ENCODE results near the gene SCN3B. TPM values are rescaled to one million over a fixed set of nuclear protein-coding genes. Genes with fewer than 3 reads are reported as not detected.

Gene SCN3B
- total RNA-seq, 1 experiment from 2014 or later: 0.77 TPM

- Histone ChIP-seq H2BK12ac (ENCODE audit: insufficient read length, low read depth, low read length) (no peak overlapping the region), H2AK5ac (ENCODE audit: insufficient read length, low read length) (no peak overlapping the region), H4K5ac (ENCODE audit: insufficient read length, low read depth, low read length) (no peak overlapping the region), H3K18ac (ENCODE audit: insufficient read length, low read depth, low read length) (no peak overlapping the region), H3K23me2 (ENCODE audit: insufficient read length, low read depth, low read length, poor library complexity, severe bottlenecking) (no peaks in the 10 kb centered on the region), H3K27ac (ENCODE audit: insufficient read length, low read depth, low read length) (no peak overlapping the region), H2BK20ac (ENCODE audit: low read depth, low read length, poor library complexity, severe bottlenecking) (no peak overlapping the region), H3T11ph (ENCODE audit: low read length) (no peak overlapping the region), H3K79me2 (ENCODE audit: insufficient read depth, low read length) (no peaks in the 10 kb centered on the region), H3K56ac (ENCODE audit: insufficient read length, low read depth, low read length) (no peak overlapping the region), H2BK120ac (ENCODE audit: low read depth, low read length, poor library complexity, severe bottlenecking) (no peak overlapping the region), H3K4me1 (ENCODE audit: insufficient read depth, low read length) (no peaks in the 10 kb centered on the region), H4K91ac (ENCODE audit: insufficient read length, low read depth, low read length) (no peak overlapping the region), H3K4me2 (ENCODE audit: insufficient read depth, insufficient read length, low read length) (no peak overlapping the region), H2BK15ac (ENCODE audit: low read depth, low read length) (no peak overlapping the region), H3K4ac (ENCODE audit: low read depth, low read length) (no peak overlapping the region), H4K20me1 (ENCODE audit: control insufficient read depth, insufficient read depth, insufficient read length) (no peaks in the 10 kb centered on the region), H3K9ac (ENCODE audit: extremely low read depth, insufficient read length, low read length) (no peak overlapping the region), H3K9me3 (ENCODE audit: control insufficient read depth, low read depth, low read length) (no peaks in the 10 kb centered on the region), H3K27me3 (ENCODE audit: insufficient read depth, low read length) (no peaks in the 10 kb centered on the region), H3K23ac (ENCODE audit: insufficient read length, low read depth, low read length) (no peak overlapping the region), H3K14ac (ENCODE audit: insufficient read depth, low read length) (no peak overlapping the region), H2AFZ (ENCODE audit: low read length) (no peak overlapping the region), H4K8ac (replicated peaks; ENCODE audit: insufficient read length, low read depth, low read length) (no peak overlapping the region), H3K79me1 (ENCODE audit: insufficient read depth, low read depth, low read length, poor library complexity, severe bottlenecking) (no peaks in the 10 kb centered on the region), H2BK5ac (ENCODE audit: insufficient read length, low read length) (no peak overlapping the region)
- H3K4me1 Mint-ChIP-seq: peaks cover 0 to 10% of the 10 kb centered on the region in 2 experiments; a peak in 2 of 4 replicates
- no peak overlapping the region for H3K4me3 Mint-ChIP-seq
- no peaks in the 10 kb centered on the region; the same call in 1 of the 2 replicates for H3K27me3 Mint-ChIP-seq (ENCODE audit: low read depth)
- no peak for DNase-seq
- TF ChIP-seq, protein P1, sequence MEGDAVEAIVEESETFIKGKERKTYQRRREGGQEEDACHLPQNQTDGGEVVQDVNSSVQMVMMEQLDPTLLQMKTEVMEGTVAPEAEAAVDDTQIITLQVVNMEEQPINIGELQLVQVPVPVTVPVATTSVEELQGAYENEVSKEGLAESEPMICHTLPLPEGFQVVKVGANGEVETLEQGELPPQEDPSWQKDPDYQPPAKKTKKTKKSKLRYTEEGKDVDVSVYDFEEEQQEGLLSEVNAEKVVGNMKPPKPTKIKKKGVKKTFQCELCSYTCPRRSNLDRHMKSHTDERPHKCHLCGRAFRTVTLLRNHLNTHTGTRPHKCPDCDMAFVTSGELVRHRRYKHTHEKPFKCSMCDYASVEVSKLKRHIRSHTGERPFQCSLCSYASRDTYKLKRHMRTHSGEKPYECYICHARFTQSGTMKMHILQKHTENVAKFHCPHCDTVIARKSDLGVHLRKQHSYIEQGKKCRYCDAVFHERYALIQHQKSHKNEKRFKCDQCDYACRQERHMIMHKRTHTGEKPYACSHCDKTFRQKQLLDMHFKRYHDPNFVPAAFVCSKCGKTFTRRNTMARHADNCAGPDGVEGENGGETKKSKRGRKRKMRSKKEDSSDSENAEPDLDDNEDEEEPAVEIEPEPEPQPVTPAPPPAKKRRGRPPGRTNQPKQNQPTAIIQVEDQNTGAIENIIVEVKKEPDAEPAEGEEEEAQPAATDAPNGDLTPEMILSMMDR (conservative IDR thresholded peaks at IDR 0.05): no peak
- H3K36me3 Mint-ChIP-seq (ENCODE audit: insufficient read depth in 1 of 3, low read depth in 3 of 3): peaks cover 10 to 78% (median 76%) of the 10 kb centered on the region in 3 experiments; a peak in 6 of 7 replicates
- H3K27ac Mint-ChIP-seq: peak overlapping the region in 1 of 3 experiments; percentile 28; a peak in 1 of 7 replicates
- no peaks in the 10 kb centered on the region for H3K9me3 Mint-ChIP-seq
- WGBS (ENCODE audit: extremely low coverage, insufficient read length, low lambda C conversion rate): no CpG with 5 or more reads among the region's 4 CpGs
Measured at GRCh38 chr11:123603666-123604065, 50.8 kb downstream of the SCN3B start.

Measured in H9 (cell line).